K562 (cell line): ENCODE measurements around the gene PRICKLE3. TPM values are rescaled to one million over a fixed set of nuclear protein-coding genes. Genes with fewer than 3 reads are reported as not detected.

Experiments
- BRCA1 ChIP-seq, 2 experiments: fragments of 450-650 bp in 1 of 2; sonication (generic) in 1 of 2; formaldehyde crosslinking in 1 of 2; IDR thresholded peaks; 2 replicates each; pipeline versions ENCODE4 v1.5.0 to v1.6.1; 2017 to 2020; ENCODE audit warnings: mild to moderate bottlenecking in 1 of 2, missing genetic modification reagents in 1 of 2
- CBX2 ChIP-seq: fragments of 200-600 bp; sonication (generic); IDR thresholded peaks from one replicate; pipeline ENCODE4 v1.6.1; 2012; ENCODE audit warnings: mild to moderate bottlenecking, low read length, inconsistent platforms; ENCODE audit not compliant: insufficient read depth, poor library complexity, severe bottlenecking
- CHD4 ChIP-seq: fragments of 200-600 bp; sonication (generic); IDR thresholded peaks from 3 replicates; pipeline ENCODE4 v1.6.1; 2012; ENCODE audit warnings: low read depth, mild to moderate bottlenecking, mixed read lengths, low read length, inconsistent platforms; ENCODE audit not compliant: insufficient read depth, insufficient replicate concordance, poor library complexity, severe bottlenecking
- CXXC5 ChIP-seq: fragments of 250-450 bp; sonication (Bioruptor Pico); IDR thresholded peaks from 2 replicates; pipeline ENCODE4 v1.8.0; 2022; ENCODE audit warnings: inconsistent platforms, mild to moderate bottlenecking, moderate library complexity
- EP300 ChIP-seq: IDR thresholded peaks from 2 replicates; pipeline ENCODE4 v1.6.1; 2012; ENCODE audit warnings: low read length, improper control_type of control experiment
- GATA2 ChIP-seq: sonication (generic); formaldehyde crosslinking; IDR thresholded peaks from 2 replicates; pipeline ENCODE4 v1.4.0; 2020; ENCODE audit warnings: mild to moderate bottlenecking, missing genetic modification reagents
- GTF2E2 ChIP-seq: fragments of 200-800 bp; sonication (Bioruptor generic); IDR thresholded peaks from 2 replicates; pipeline ENCODE4 v1.6.1; 2016; ENCODE audit warnings: missing genetic modification characterization, missing compliant biosample characterization
- MCM7 ChIP-seq, 2 experiments: fragments of 450-650 bp; IDR thresholded peaks; 2 replicates each; pipeline ENCODE4 v1.6.1; 2016 to 2018
- PTRF ChIP-seq: fragments of 450-650 bp; IDR thresholded peaks from 2 replicates; pipeline ENCODE4 v1.6.1; 2016; ENCODE audit warnings: mild to moderate bottlenecking, missing genetic modification characterization, missing compliant biosample characterization
- SFPQ ChIP-seq: fragments of 200-400 bp; formaldehyde crosslinking; IDR thresholded peaks from 2 replicates; pipeline ENCODE4 v1.6.1; 2017; ENCODE audit warnings: mild to moderate bottlenecking, low read depth, low read length, moderate library complexity
- SOX6 ChIP-seq: fragments of 450-650 bp; IDR thresholded peaks from 2 replicates; pipeline ENCODE4 v1.6.1; 2014; ENCODE audit warnings: mild to moderate bottlenecking
- SP1 ChIP-seq: sonication (generic); formaldehyde crosslinking; IDR thresholded peaks from 2 replicates; pipeline ENCODE4 v1.8.1; 2022; ENCODE audit warnings: mild to moderate bottlenecking, missing genetic modification reagents
- XRCC3 ChIP-seq: fragments of 450-650 bp; IDR thresholded peaks from 2 replicates; pipeline ENCODE4 v1.6.1; 2017; ENCODE audit warnings: mild to moderate bottlenecking, moderate library complexity
- ZEB2 ChIP-seq: fragments of 450-650 bp; IDR thresholded peaks from 2 replicates; pipeline ENCODE4 v1.6.1; 2016
- ZFX ChIP-seq: sonication (generic); formaldehyde crosslinking; IDR thresholded peaks from 2 replicates; pipeline ENCODE4 v1.8.0; 2022; ENCODE audit warnings: mild to moderate bottlenecking, missing genetic modification reagents, moderate library complexity
- ZNF592 ChIP-seq: fragments of 450-650 bp; IDR thresholded peaks from 2 replicates; pipeline ENCODE4 v1.6.1; 2017; ENCODE audit warnings: antibody characterized with exemption, mild to moderate bottlenecking
- ZNF609 ChIP-seq: sonication (generic); formaldehyde crosslinking; IDR thresholded peaks from 2 replicates; pipeline ENCODE4 v1.8.1; 2023; ENCODE audit warnings: missing genetic modification reagents, mild to moderate bottlenecking, borderline replicate concordance
- ZSCAN32 ChIP-seq: fragments of 450-650 bp; formaldehyde crosslinking; IDR thresholded peaks from 2 replicates; pipeline ENCODE4 v1.4.0; 2020; ENCODE audit warnings: mild to moderate bottlenecking, moderate library complexity
- polyA plus RNA-seq, 8 experiments: library from polyadenylated mRNA; depleted of rRNA in 4 of 8; stranded (reverse) in 5 of 8; unstranded in 3 of 8; fragments of >200 nt; fragmentation: Nextera tagmentation in 2 of 8; fragmentation: Illumina TruSeq in 1 of 8; extraction: Ambion mirVana in 2 of 8; extraction: Trizol in 1 of 8; gene quantifications; 2 replicates each; pipeline versions ENCODE4 v1.2.1 to v1.2.3, GENCODE V29; 2011 to 2014; ENCODE audit warnings: inconsistent platforms in 1 of 8, missing spikeins in 1 of 8
- total RNA-seq, 7 experiments: library from RNA; depleted of rRNA in 6 of 7; stranded (reverse); fragments of >200 nt in 6 of 7; fragmentation: Illumina TruSeq in 2 of 7; extraction: Trizol in 2 of 7; gene quantifications; 2 replicates each; pipeline versions ENCODE4 v1.2.1 to v1.2.3, GENCODE V29; 2011 to 2021; ENCODE audit warnings: low replicate concordance in 1 of 7

Gene PRICKLE3
- total and polyA plus RNA-seq, 9 of the 15 experiments (the other 6 are each of a cell fraction or from before 2014, with no cell fraction given) = 1.1 to 44.3 (median 14.0) TPM

GRCh38 chrX:49171752-49172279, 14.4 kb downstream of the PRICKLE3 start, which contains the start of gene PLP2 (continued):
- no peak for TF ChIP-seq MCM7 (IDR thresholded peaks at IDR 0.05)
- no peak for TF ChIP-seq PTRF (tag)
- TF ChIP-seq CXXC5 (CRISPR knock-in tag) = 0 out of 2 replicates have a peak, but pooled peaks have one; percentile 1
- no peak for TF ChIP-seq BRCA1 (IDR thresholded peaks at IDR 0.05)
- TF ChIP-seq BRCA1 (CRISPR knock-in tag; IDR thresholded peaks at IDR 0.05) = no peak
- TF ChIP-seq GTF2E2 (tag) = no peak
- TF ChIP-seq GATA2 (CRISPR knock-in tag) = no peak
- no peak for TF ChIP-seq SP1 (CRISPR knock-in tag)
- no peak for TF ChIP-seq SFPQ
- TF ChIP-seq ZNF609 (CRISPR knock-in tag) = no peak
- no peak for TF ChIP-seq ZFX (CRISPR knock-in tag)
- no peak for TF ChIP-seq CHD4
- TF ChIP-seq ZNF592 = no peak
- no peak for TF ChIP-seq XRCC3
- no peak for TF ChIP-seq ZSCAN32 (CRISPR knock-in tag)
- no peak for TF ChIP-seq CBX2
- no peak for TF ChIP-seq ZEB2
- no peak for TF ChIP-seq SOX6
- TF ChIP-seq EP300 = no peak
